GM23248 (cell line): ENCODE results near the gene SCGN.

Source experiments
- EZH2 ChIP-seq: fragments of 200-600 bp; sonication (generic); IDR thresholded peaks from 2 replicates; pipeline ENCODE4 v1.6.1; 2018; ENCODE audit warnings: antibody characterized with exemption, mild to moderate bottlenecking; ENCODE audit not compliant: insufficient read depth, poor library complexity, severe bottlenecking
- EZH2phosphoT487 ChIP-seq: fragments of 200-600 bp; sonication (generic); IDR thresholded peaks from 2 replicates; pipeline ENCODE4 v1.6.1; 2018; ENCODE audit warnings: antibody characterized with exemption, moderate library complexity, mild to moderate bottlenecking, low read depth; ENCODE audit not compliant: insufficient read depth

GRCh38 chr6:25676775-25677174 lies 24.8 kb downstream of the SCGN start:
- TF ChIP-seq EZH2, result no peak
- TF ChIP-seq EZH2phosphoT487, result no peak
